A549 (cell line): Measurements from ENCODE around the gene HMG20B.

Source experiments
- CHD2 ChIP-seq: fragments of 150-350 bp; IDR thresholded peaks from 2 replicates; pipeline ENCODE4 v1.6.1; 2014; ENCODE audit warnings: low read length; ENCODE audit not compliant: partially characterized antibody
- CTCF ChIP-seq: fragments of >200 bp; sonication (Bioruptor Twin); formaldehyde crosslinking; IDR thresholded peaks from 3 replicates; pipeline ENCODE4 v1.5.1; 2016
- HMGXB4 ChIP-seq: fragments of 250-450 bp; sonication (Bioruptor Pico); IDR thresholded peaks from 2 replicates; pipeline ENCODE4 v1.5.0; 2021; ENCODE audit warnings: mild to moderate bottlenecking, moderate library complexity, borderline replicate concordance
- USF2 ChIP-seq: fragments of 450-650 bp; IDR thresholded peaks from 2 replicates; pipeline ENCODE4 v1.6.1; 2014; ENCODE audit warnings: antibody characterized with exemption

DNA sequence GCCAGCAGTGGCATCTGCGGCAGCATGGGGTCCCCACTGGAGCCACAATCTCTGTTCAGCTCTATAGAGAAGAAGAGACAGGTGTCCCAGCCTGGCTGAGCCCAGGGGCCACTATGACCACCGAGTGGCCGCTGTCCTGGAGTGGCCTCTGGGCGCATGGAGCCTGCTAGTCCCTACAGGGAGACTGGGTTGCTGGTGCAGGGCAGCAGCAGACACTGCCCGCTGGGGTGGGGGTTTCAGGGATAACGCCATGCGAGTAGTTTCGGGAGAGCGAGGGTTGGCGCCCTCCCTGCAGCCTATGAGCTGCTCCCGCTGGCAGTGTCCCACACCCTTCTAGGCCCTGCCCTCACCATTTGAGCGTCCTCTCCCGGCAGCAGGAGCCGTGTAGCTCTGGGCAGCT, 44.7 kb upstream of the HMG20B start:
- no peak for TF ChIP-seq CTCF
- no peak for TF ChIP-seq CHD2
- no peak for TF ChIP-seq HMGXB4 (CRISPR knock-in tag)
- no peak for TF ChIP-seq USF2
